Measurements from ENCODE around the gene RBM4. TPM values are rescaled to one million over a fixed set of nuclear protein-coding genes. Genes with fewer than 3 reads are reported as not detected.

The RBM4 gene
- total and polyA plus RNA-seq, 2 of the 13 experiments (the other 11 are each of a cell fraction or from before 2014, with no cell fraction given): 126 to 136 TPM

DNA sequence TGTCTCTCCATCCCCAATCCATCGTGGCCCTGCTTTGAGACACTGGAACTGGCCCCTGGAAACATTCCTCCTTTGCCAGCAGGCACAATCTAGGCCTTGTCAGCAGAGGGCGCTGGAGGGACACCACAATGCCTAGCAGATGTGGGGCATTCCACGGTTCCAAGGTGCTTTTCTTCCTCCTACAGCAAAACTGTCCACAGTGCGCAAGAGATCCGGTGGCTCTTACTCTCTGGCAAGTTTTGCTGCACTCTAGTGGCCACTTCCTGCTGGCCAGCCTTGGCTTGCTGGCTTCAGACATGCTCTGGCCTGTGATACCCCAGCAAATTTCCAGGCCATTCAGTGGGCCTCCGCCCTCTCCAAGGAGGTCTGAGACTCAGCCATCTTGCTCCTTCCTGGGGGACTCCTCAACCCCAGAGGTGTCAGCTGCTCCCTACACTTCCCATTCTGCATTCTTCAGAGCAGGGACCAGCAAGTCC lies 56.3 kb downstream of the RBM4 start:
- H3K27ac ChIP-seq (ENCODE audit: extremely low read length, insufficient read depth, low read length): no peak overlapping the region
- in situ Hi-C loops (cut with HindIII; ENCODE audit: extremely low pct_ligation_motif_present, low pct_unique_long_range_greater_than_20kb): loop anchor here (5.0 to 10.0 kb wide), 3 partner anchors 138 to 290 kb away; partner anchors contain the start of gene C11orf86
- intact Hi-C loops (cut with micrococcal nuclease; ENCODE audit: unreplicated experiment): loop anchor here (1.0 to 2.0 kb wide), 2 partner anchors 140 to 282 kb away; no protein-coding TSS in a partner anchor
- ChIA-PET CTCF (ENCODE audit: low intra/inter-chr PET ratio, low total read pairs) (interaction anchor here (0.7 to 2.5 kb wide), 8 partner anchors 116 to 287 kb away, joined by 3 to 84 read pairs (median 4); no protein-coding TSS in a partner anchor), POLR2A (no interaction called here)
- no peaks in the 10 kb centered on the region for H4K20me1 ChIP-seq (ENCODE audit: insufficient read depth, low read length)
- no peak overlapping the region for H3K4me2 ChIP-seq (ENCODE audit: low read depth, low read length)
- no peaks in the 10 kb centered on the region for H3K36me3 ChIP-seq (replicated peaks in 1 of 2; ENCODE audit: control insufficient read depth in 1 of 2, insufficient read depth in 2 of 2, low read length in 2 of 2)
- no peak overlapping the region for H3K4me3 ChIP-seq (replicated peaks in 1 of 3; ENCODE audit: insufficient read depth in 1 of 3, low read depth in 2 of 3, low read length in 3 of 3)
- peak; percentile 99 for FAIRE-seq
- H3K79me2 ChIP-seq (ENCODE audit: insufficient read depth, low read length): no peaks in the 10 kb centered on the region
- H3K4me1 ChIP-seq (ENCODE audit: insufficient read depth, low read length): no peaks in the 10 kb centered on the region
- no peaks in the 10 kb centered on the region for H3K9me3 ChIP-seq (ENCODE audit: low read length)
- peak; percentile 97 for ATAC-seq
- DNase-seq (ENCODE audit: low spot score): peak; percentile 96
- H2AFZ ChIP-seq (ENCODE audit: low read length): no peak overlapping the region
- no peaks in the 10 kb centered on the region for H3K27me3 ChIP-seq (ENCODE audit: control insufficient read depth in 1 of 2, insufficient read depth in 2 of 2, low read length in 2 of 2)
- H3K9ac ChIP-seq (ENCODE audit: insufficient read depth, low read depth, low read length): no peak overlapping the region
- WGBS (ENCODE audit: low lambda C conversion rate): 17% methylated on average over 1 of the region's 6 CpGs
- BruUV-seq (replicated peaks): no TSS peak
- TF ChIP-seq XRCC5 (optimal IDR thresholded peaks at IDR 0.05; ENCODE audit: low read length): peak; percentile 96
- TF ChIP-seq ERF (CRISPR knock-in tag; IDR thresholded peaks at IDR 0.05): peak; percentile 95
- TF ChIP-seq, protein P1, sequence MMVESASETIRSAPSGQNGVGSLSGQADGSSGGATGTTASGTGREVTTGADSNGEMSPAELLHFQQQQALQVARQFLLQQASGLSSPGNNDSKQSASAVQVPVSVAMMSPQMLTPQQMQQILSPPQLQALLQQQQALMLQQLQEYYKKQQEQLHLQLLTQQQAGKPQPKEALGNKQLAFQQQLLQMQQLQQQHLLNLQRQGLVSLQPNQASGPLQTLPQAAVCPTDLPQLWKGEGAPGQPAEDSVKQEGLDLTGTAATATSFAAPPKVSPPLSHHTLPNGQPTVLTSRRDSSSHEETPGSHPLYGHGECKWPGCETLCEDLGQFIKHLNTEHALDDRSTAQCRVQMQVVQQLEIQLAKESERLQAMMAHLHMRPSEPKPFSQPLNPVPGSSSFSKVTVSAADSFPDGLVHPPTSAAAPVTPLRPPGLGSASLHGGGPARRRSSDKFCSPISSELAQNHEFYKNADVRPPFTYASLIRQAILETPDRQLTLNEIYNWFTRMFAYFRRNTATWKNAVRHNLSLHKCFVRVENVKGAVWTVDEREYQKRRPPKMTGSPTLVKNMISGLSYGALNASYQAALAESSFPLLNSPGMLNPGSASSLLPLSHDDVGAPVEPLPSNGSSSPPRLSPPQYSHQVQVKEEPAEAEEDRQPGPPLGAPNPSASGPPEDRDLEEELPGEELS (CRISPR knock-in tag; IDR thresholded peaks at IDR 0.05): peak; percentile 42; the same call in 1 of the 2 replicates
- no peak for TF ChIP-seq THAP7 (CRISPR knock-in tag; IDR thresholded peaks at IDR 0.05)
- no peak for TF ChIP-seq ZNF441 (CRISPR knock-in tag; IDR thresholded peaks at IDR 0.05; ENCODE audit: borderline replicate concordance)
- TF ChIP-seq ZNF549 (CRISPR knock-in tag; IDR thresholded peaks at IDR 0.05): no peak
- no peak for TF ChIP-seq ZNF253 (CRISPR knock-in tag; IDR thresholded peaks at IDR 0.05; ENCODE audit: borderline replicate concordance)
- no peak for TF ChIP-seq ATAD3A (CRISPR knock-in tag; IDR thresholded peaks at IDR 0.05)
- 0 out of 2 replicates have a peak, but pooled peaks have one; percentile 55 for TF ChIP-seq CBFB (CRISPR knock-in tag; IDR thresholded peaks at IDR 0.05)
- TF ChIP-seq PPARG (CRISPR knock-in tag; conservative IDR thresholded peaks at IDR 0.05): peak; percentile 29; the same call in 1 of the 2 replicates
- TF ChIP-seq ZNF782 (CRISPR knock-in tag; IDR thresholded peaks at IDR 0.05; ENCODE audit: borderline replicate concordance): peak; percentile 68; the same call in 1 of the 2 replicates
- peak; percentile 59; the same call in 1 of the 2 replicates for TF ChIP-seq CEBPG (CRISPR knock-in tag; IDR thresholded peaks at IDR 0.05)
- TF ChIP-seq ZNF841 (CRISPR knock-in tag; IDR thresholded peaks at IDR 0.05; ENCODE audit: borderline replicate concordance): no peak
- TF ChIP-seq, protein P2, sequence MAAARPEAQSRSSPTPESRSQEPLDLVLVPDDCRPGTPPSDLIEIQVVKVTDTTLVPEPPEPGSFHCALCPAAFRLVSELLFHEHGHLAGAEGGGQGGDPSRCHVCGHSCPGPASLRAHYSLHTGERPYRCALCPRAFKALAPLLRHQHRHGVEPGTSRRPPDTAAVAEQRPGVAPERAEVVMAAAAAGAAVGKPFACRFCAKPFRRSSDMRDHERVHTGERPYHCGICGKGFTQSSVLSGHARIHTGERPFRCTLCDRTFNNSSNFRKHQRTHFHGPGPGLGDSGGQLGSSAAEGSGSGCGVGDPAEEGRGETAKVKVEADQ (CRISPR knock-in tag; IDR thresholded peaks at IDR 0.05; ENCODE audit: borderline replicate concordance): no peak
- TF ChIP-seq ZNF510 (CRISPR knock-in tag; IDR thresholded peaks at IDR 0.05; ENCODE audit: low read depth): 0 out of 2 replicates have a peak, but pooled peaks have one; percentile 51
- 0 out of 2 replicates have a peak, but pooled peaks have one; percentile 25 for TF ChIP-seq ZNF264 (CRISPR knock-in tag; IDR thresholded peaks at IDR 0.05)
- peak; percentile 60; the same call in 1 of the 2 replicates for TF ChIP-seq RCOR2 (CRISPR knock-in tag; IDR thresholded peaks at IDR 0.05)
- TF ChIP-seq, protein P3, sequence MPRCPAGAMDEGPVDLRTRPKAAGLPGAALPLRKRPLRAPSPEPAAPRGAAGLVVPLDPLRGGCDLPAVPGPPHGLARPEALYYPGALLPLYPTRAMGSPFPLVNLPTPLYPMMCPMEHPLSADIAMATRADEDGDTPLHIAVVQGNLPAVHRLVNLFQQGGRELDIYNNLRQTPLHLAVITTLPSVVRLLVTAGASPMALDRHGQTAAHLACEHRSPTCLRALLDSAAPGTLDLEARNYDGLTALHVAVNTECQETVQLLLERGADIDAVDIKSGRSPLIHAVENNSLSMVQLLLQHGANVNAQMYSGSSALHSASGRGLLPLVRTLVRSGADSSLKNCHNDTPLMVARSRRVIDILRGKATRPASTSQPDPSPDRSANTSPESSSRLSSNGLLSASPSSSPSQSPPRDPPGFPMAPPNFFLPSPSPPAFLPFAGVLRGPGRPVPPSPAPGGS (CRISPR knock-in tag; IDR thresholded peaks at IDR 0.05): 0 out of 2 replicates have a peak, but pooled peaks have one; percentile 54
- peak; percentile 68; the same call in 1 of the 2 replicates for TF ChIP-seq ATF5 (CRISPR knock-in tag; IDR thresholded peaks at IDR 0.05; ENCODE audit: low read depth)
- no peak for TF ChIP-seq GLI4 (CRISPR knock-in tag; IDR thresholded peaks at IDR 0.05; ENCODE audit: borderline replicate concordance)

Measured in HepG2 (cell line).